Measurements from ENCODE around the gene TRIM68.

The TRIM68 gene

GRCh38 chr11:4581443-4581842 lies 26.6 kb downstream of the TRIM68 start, which contains the start of gene OR52I2:
OR52I2 (plus strand) TSS chr11:4581743.
- H3K4me3 ChIP-seq (ENCODE audit: low read depth, low read length) = no peak within 1 kb of the TSS
- no peak for TF ChIP-seq CTCF (IDR thresholded peaks at IDR 0.05; ENCODE audit: low read depth, low read length, missing control alignments)
- in situ Hi-C loops (cut with HindIII; ENCODE audit: low sequenced_read_pairs) = no loop called here
- no peak for DNase-seq (ENCODE audit: low read depth)

GRCh38 chr11:4580124-4580523 lies 27.9 kb downstream of the TRIM68 start:
- in situ Hi-C loops (cut with HindIII; ENCODE audit: low sequenced_read_pairs) = no loop called here
- H3K4me3 ChIP-seq (ENCODE audit: low read depth, low read length) = no peak overlapping the region
- no peak for DNase-seq (ENCODE audit: low read depth)
- TF ChIP-seq CTCF (IDR thresholded peaks at IDR 0.05; ENCODE audit: low read depth, low read length, missing control alignments) = no peak

GRCh38 chr11:4578624-4579023 lies 29.4 kb downstream of the TRIM68 start:
- in situ Hi-C loops (cut with HindIII; ENCODE audit: low sequenced_read_pairs) = no loop called here
- no peak overlapping the region for H3K4me3 ChIP-seq (ENCODE audit: low read depth, low read length)
- no peak for DNase-seq (ENCODE audit: low read depth)
- TF ChIP-seq CTCF (IDR thresholded peaks at IDR 0.05; ENCODE audit: low read depth, low read length, missing control alignments) = no peak

- no peak for TF ChIP-seq CTCF (IDR thresholded peaks at IDR 0.05; ENCODE audit: low read depth, low read length, missing control alignments)
- in situ Hi-C loops (cut with HindIII; ENCODE audit: low sequenced_read_pairs) = no loop called here
- no peak for DNase-seq (ENCODE audit: low read depth)
- no peak overlapping the region for H3K4me3 ChIP-seq (ENCODE audit: low read depth, low read length)
Observed at GRCh38 chr11:4577761-4578160, 30.3 kb downstream of the TRIM68 start.

- DNase-seq (ENCODE audit: low read depth) = no peak
- in situ Hi-C loops (cut with HindIII; ENCODE audit: low sequenced_read_pairs) = no loop called here
- no peak for TF ChIP-seq CTCF (IDR thresholded peaks at IDR 0.05; ENCODE audit: low read depth, low read length, missing control alignments)
- no peak overlapping the region for H3K4me3 ChIP-seq (ENCODE audit: low read depth, low read length)
Observed at GRCh38 chr11:4576880-4577279, 31.2 kb downstream of the TRIM68 start.

GRCh38 chr11:4569075-4569474 lies 39.0 kb downstream of the TRIM68 start:
- no peak for DNase-seq (ENCODE audit: low read depth)
- H3K4me3 ChIP-seq (ENCODE audit: low read depth, low read length) = no peak overlapping the region
- TF ChIP-seq CTCF (IDR thresholded peaks at IDR 0.05; ENCODE audit: low read depth, low read length, missing control alignments) = no peak
- in situ Hi-C loops (cut with HindIII; ENCODE audit: low sequenced_read_pairs) = no loop called here

- no peak for DNase-seq (ENCODE audit: low read depth)
- in situ Hi-C loops (cut with HindIII; ENCODE audit: low sequenced_read_pairs) = no loop called here
- TF ChIP-seq CTCF (IDR thresholded peaks at IDR 0.05; ENCODE audit: low read depth, low read length, missing control alignments) = no peak
- H3K4me3 ChIP-seq (ENCODE audit: low read depth, low read length) = no peak overlapping the region
Observed at GRCh38 chr11:4565371-4565770, 42.7 kb downstream of the TRIM68 start.
